ENCODE results near the gene TJP3.

Gene TJP3

DNA sequence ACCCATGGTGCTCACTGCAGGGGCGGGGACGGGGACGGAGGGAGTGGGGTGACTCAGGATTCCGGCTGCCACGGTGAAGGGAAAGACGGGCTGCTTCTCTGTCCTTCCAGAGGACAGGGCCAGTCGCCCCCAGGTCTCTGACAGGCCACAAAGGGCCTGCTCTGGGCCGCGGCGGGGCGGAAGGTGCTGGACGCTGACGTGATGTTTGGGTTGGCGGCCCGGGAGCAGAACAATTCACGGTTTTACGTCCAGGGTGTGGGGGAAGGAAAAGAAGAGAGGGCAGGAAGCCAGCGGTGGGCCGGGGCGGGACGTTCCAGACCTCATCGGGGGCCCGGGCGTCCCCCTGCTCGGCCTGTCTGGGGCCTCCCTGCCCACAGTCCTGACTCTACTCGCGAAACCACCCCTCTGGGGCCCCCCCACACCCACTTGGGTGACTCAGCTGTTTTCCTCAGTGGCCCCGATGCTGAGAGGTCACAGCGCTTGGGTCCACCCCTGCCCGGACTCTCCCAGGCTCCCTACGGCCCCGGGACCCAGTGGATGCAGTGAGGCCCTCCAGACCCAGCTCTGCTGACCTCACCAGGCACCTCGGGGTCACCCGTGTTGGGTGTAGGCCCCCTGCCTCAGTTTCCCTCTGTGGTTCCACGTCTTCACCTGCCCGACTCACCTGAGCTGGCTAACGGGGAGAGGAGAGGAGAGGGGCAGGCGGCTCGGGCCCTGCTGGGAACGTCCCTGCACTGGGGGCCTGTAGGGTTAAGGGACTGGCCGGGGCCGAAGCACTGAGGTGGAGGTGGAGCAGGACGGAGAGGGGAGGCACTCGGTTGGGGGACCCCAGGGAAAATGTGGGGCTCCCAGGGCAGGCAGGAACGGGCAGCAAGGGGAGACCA, 37.1 kb upstream of the TJP3 start:
- no peak for DNase-seq

DNA sequence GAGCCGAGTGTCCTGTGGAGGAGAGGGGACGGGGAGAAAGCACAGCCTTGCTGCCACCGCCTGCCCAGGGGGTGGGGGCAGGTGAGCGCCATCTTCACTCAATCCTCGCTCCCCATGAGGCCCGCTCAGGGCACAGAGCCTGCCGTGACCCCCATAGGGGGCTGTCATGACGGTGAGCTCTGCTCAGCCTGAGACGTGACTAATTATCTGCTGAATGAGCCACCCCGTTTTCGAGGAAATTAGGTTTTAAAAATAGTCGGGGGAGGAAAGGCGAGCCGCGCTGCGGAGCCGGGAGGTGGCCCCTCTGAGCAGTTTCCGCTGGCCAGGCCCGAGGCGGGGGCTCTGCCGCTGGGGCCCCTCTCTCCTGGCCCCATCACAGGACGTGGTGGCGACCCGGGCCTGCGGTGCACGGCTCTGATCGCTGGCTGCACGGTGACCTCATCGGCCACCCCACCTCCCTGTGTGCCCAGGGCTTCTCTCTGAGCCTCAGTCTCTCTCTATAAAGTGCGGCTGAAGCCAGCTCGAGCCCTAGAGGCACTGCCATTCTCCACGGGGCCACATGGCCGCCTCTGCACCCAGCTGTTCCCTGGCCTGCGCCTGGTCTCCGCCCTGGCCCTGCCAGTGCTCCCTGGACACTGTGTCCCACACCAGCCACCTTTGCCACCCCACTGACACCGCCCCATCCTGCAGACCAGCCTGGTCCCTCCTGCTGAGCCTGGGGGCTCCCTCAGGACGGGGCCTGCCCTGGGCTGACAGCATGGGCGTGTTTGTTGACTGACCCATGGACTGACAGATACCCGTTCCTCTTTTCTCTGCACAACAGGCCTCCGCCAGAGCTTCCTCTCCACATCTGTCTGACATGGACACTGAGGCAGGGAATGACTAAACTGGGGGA, 36.3 kb upstream of the TJP3 start:
- no peak for DNase-seq

DNA sequence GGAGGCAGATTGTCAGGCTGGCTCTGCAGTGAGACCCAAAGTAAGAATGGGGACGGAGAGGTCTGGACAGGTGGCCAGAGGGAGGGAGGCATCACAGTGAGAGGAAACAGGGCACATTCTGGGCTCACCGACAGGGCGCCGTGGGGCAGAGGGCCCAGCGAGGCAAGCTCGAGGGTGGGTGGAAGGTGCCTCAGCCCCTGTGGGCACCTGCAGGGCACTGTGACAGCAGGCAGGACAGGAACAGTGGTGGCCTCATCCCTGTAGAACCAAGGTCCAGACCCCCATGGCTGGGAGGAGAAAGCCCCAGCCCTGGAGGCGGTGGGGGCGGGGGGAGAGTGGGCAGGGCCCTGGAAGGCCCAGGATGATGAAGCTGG, 35.6 kb upstream of the TJP3 start:
- no peak for DNase-seq

DNA sequence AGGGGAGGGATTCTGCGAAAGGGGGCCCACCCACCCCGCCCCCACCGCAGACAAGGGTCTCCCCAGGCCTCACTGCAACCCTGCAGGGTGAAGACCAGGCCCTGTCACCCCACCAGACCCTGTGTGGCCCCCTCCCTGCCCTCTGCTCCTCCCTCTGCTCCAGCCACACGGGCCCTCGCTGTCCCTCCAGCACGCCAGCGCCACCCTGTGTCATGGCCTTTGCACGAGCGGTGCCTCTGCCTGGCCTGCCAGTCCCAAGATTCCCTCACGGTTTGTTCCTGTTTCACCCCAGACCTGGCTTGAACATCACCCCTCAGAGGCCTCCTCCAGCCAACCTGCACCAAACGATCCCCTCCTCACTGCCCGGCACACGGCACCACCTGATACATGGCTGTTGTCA, 35.2 kb upstream of the TJP3 start:
- DNase-seq, result no peak

DNA sequence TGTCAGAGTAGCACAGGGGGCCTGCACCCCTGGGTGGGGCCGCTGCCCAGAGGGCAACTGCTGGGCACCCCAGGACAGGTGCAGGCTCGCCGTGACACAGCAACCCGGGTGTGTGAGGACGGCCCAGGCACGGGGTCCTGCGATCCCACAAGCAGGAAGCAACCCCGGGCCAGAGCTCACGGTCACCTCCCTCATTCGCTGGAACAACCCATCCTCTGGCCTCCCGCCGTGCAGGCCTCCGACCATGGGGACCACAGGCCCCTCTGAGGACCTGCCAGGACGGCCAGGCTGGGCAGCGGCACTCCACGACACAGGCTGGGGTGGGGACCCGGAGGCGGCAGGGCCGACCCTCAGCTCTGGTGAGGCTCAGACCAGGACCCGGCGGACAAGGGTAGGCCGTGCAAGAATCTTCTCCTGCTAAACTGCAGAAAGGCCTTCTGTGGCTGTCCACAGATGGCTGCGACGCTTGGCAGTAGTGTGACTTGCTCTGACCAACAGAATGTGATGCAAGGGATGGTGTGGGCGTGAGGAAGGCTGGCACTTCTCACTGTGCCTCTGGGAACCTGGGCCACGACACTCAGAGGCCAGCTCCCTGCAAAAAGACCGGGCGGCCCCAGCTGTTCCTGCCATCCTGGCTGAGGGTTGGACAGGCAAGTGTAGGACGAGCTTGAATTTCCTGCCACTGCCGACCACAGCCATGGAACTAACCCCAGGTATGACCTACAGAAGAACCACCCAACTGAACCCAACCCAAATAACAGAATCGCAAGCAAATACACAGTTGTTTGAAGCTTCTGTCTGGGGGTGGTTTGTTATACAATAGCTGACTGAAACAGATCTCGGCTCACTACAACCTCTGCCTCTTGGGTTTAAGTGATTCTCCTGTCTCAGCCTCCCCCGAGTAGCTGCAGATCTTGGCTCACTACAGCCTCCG, 34.4 kb upstream of the TJP3 start:
- no peak for DNase-seq

DNA sequence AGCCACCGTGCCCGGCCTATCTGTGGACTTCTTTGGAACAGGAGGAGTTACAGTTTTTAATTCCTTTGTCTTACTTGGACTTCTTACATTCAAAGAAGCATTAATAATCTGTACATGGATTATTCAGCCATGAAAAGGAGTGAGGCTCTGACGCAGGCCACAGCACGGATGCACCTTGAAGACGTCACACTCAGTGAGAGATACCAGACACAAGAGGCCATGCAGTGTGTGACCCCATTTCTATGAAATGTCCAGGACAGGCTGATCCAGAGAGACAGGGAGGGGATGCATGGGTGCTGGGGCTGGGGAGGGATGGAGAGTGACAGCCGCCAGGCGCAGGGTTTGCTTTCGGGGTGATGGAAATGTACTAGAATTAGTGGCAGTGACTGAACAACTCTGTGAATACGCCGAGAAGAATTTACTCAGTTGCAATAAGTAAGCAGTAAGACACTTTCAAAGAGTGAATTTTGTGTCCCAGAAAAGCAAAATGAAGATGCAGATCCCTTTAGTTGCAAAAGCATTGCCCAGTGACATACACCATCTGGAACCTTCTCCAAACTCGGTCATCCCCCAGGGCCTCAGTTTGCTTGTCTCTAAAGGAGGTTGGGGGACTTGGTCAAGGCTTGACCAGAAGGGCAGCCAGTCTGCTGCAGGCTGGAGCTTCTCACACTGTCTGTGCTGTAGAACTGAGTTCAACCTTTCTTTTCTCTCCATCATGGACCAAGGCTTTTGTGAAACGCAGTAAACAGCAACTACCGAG, 33.2 kb upstream of the TJP3 start:
- DNase-seq, result no peak

DNA sequence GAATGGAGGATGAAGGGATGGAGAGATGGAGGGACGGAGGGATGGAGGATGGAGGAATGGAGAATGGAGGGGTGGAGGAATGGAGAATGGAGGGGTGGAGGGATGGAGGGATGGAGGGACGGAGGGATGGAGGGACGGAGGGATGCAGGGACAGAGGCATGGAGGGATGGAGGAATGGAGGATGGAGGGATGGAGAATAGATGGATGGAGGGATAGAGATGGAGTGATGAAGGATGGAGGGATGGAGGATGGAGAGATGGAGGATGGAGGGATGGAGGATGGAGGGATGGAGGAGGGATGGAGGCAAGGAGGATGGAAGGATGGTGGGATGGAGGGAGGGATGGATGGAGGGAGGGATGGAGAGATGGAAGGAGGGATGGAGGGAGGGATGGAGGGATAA, 30.0 kb upstream of the TJP3 start:
- no peak for DNase-seq

DNA sequence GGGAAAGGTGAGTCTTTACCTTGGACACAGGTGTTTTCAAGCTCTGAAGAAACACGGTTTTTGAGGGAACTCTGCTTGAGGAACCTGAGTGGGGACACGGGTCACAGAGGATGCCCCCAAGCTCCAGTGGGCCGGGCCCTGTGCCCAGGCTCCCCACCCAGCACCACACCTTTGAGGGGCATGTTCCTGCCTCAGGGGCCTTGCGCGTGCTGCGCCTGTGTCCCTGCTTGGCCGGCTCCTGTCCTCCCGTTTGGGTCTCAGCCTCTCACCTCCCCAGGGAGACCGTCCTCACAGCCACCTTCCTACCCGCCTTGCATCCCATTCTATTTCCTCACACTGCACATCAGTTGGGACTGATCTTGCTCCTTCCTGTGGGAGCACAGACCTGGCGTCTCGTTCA, 29.0 kb upstream of the TJP3 start:
- no peak for DNase-seq

DNA sequence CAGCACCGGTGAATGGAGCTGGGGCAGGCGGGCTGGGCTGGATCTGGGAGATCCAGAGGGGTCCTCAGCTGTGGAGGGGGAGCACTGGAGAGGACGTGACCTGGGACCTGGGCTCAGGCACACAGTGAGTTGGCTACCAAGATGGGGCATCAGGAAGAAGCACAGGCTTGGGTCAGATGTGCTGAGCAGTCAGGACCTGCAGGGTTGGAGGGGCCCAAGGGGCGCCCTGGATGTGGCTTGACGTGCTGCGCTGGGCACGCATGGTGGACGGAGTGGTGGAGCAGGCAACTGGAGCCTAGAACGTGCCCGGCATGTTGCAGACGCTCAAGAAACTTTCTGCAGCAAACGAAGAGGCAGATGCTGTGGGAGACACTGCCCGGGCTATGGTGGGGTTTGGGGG, 28.6 kb upstream of the TJP3 start:
- no peak for DNase-seq

DNA sequence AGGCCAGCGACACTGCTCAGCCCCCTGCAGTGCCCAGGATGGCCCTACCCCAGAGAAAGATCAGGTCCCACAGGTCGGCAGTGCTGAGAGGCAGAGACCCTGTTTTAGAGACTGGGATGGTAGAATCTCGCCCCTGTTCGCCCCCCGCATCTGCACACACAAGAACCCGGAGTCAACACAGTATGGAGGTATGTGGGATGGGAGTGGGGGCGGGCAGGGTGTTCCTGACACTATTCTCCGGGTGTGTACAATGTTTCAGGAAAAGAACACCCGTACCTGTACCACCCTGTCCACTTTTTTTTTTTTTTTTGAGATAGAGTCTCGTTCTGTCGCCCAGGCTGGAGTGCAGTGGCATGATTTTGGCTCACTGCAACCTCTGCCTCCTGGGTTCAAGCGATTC, 27.2 kb upstream of the TJP3 start:
- DNase-seq, result no peak

DNA sequence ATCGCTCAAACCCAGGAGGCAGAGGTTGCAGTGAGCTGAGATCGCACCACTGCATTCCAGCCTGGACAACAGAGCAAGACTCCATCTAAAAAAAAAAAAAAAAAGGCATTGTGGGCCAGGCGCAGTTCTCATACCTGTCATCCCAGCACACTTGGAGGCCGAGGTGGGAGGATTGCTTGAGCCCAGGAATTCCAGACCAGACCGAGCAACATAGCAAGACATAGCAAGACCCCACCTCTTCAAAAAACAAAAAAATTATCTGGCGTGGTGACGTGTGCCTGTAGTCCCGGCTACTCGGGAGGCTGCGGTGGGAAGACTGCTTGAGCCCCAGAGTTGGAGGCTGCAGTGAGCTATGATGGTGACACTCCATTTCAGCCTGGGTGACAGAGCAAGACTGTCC, 25.9 kb upstream of the TJP3 start:
- no peak for DNase-seq

DNA sequence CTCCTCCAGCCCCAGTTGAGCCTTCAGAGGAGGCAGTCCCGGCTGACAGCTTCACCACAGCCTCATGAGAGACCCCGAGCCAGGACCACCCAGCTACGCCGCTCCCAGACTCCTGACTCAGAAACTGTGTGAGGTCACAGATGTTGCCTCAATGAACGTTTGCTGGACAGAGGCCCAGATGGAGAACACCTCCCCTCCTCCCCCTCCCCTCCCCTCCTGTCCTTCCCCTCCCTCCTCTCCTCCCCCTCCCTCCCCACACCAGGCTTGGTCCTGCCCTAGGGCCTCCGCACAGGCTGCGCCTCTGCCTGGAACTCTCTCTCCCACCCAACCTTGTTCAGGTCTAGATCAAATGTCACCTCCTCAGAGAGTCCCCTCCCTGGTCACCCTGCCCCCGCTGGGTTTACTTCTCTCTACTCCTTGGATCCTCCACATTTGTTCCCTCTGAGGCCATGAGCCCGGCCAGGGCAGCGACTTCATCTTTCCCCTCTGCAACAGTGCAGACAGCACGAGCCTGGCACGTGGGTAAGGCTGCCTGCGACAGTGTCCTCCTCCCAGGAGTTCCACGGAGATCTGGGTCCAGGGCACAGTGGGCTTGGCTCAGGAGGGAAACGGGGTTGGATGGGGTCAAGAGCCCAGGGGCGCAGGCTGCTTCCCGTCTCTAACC, 25.3 kb upstream of the TJP3 start:
- no peak for DNase-seq

DNA sequence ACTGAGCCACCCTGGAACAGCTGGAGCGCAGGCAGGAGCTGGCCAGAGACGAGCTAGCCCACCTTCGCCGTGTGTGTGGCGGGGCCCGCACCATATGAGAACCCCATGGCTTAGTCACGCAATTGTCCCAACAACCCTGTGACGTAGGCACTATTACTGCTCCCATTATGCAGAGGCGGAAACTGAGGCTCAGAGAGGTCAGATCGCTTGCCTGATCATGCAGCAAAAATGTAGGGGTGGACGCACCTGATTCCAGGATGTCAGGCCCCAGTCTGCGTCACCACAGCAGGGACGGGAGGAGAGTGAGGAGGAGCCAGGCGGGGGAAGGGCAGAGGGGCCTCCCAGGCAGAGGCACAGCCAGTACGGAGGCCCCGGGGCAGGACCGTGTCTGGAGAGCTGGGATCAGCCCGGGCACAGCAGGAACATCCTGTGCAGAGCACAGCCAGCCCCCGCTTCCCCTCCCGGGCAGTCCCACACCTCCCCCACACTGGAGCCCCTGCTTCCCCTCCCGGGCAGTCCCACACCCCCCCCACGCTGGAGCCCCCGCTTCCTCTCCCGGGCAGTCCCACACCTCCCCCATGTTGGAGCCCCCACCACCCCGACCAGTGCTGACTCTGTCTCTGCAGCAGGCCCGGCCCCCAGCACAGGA, 24.7 kb upstream of the TJP3 start:
- no peak for DNase-seq

DNA sequence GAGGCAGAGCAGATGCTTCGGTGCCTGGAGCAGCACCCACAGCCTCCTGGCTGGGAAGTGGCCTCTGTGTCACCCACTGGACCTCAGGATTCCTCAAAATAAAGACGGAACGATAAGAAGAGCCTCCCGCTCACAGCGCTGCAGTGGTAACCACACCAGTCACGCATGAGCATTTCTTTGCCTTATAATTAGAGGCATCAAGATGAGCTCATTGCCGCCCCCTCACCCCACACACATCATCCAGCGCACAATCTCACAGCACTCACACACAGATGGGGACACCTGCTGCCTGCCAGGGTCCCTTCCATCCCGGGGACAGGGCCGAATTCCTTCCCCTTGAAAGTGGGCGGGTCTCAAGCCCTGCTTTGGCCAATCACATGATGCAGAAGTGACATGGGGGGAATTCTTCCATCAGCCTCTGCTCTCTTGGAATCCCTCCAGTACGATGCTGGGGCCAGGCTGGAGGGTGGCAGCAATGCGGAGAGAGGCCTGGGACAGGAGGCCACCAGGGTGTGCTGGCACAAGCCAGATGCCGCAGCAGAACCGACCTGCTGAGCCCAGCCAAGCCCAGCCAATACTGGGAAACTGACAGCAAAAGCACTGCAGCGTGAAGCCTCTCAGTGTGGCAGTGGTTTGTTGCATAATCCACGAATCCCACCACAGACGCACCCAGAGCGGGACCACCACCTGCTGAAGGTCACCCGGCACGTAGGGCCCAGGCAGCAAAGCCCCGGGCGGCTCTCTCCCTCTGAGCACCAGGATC, 23.9 kb upstream of the TJP3 start:
- DNase-seq, result no peak

DNA sequence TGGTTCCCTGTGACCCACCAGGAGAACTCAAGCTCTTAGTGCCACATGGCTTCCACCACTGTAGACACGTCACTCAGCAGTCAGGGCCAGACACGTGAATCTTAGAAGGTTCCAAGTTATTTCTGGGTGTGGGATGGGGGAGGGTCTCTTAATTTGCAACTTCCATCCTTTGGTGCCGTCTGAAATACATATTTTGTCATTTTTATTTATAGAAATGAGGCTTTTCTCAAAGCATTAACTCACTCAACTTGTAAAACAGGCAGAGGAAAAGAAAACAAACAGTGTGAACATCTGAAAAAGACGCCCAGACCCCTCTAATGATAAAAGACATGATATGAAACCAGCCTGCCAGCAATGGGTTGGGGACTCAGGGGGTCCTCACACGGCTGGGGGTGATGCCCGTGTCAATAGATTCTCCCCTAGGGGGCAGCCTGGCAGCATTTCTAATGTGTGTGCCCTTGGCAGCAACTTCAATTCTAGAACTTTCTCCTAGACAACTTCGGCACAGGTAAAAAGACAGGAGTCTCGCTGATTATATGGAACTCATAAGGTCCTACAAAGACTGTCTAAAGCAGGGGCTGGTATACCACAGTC, 23.3 kb upstream of the TJP3 start:
- DNase-seq, result no peak

DNA sequence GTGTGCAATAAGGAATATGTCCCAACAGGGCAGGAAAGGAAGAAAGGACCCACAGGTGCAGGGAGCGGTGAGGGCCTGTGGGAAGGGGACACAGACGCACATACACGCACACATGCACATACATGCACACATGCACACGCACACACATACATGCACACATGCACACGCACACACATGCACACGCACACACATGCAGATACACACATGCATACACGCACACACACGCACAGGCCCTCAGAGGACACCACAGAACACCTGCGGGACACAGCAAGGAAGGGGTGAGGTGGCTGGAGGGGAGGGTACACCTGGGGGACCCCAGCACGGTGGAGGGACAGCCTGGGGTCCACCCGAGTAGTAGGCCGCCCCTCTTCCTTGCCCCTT, 20.8 kb upstream of the TJP3 start:
- no peak for DNase-seq

DNA sequence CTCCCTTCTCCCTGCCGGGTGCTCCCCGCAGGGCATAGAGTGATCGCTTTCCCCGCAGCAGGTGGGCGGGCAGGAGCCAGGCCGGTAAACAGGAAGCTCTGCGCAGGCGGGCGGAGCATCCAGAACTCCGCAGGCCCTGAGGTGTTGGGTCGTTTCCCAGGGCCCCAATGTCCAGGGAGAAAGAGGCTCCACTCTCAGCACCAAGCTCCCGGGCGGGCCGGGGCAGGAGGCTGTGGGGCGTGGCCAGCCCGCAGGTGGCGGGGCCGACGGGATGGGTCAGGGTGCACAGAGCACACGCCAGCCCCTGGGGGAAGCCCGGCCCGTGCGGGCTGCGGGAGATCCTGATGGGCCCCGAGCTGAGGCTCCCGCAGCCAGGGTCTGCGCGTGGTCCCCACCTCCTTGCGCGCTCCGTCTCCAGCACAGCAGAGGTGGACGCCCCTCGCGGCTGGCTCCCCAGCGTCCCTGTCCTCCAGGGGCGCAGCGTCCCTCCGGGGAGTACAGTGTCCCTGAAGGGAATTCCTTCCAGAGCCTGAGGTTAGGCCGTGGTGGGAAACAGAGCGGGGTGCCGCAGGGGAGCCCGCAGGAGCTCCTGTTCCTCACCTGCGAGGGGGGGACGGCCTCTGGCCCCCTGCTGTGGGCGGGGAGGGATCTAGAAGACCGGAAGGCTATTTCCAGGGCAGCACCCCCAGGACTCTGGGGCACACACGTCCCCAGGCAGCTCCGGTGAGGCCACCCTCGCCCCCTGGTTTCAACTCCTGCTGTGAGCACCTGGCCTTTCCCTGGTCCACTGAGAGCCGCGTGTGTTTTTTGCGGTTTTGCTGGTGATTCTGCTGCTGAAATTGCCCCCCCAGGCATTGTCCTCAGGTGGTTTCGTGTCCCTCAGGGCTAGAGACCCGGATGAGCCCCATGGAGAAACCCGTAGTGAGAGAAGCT, 20.1 kb upstream of the TJP3 start:
- DNase-seq, result peak; percentile 24

DNA sequence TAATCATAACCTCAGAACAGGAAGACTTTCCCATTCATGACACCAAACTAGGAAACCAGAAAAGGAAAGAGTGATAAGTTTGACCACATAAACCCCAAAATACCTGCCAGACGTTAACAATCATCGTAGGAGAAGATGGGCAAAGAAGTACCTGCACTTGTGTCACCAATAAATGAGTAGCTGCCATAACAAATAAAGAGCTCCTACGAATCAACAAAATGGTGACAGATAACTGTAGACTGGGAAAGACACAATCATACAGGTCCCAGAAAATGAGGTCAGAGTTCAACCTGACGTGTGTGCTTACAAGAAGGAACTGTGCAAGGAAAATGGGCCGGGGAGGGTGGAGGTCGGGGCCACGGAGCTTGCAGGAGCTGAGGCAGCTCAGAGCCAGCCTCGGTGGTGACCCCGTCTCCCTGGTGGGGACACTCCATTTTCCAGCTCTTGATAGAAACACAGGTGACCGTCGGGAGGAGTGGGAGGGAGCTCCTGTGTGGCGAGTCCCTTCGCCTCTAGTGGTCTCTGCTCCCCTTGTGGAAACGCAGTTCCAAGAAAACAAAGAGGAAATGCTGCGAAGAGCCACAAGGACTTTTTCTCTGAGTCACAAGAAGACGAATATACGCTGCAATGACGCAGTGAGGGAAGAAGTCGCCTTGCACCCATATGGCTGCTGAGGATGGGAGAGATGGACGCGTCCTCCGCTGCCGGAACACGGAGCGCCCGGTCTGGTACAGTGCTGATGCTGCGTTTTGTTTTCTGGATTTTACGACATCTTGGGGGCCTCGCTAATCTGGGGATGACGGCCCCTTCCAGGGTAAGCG, 17.4 kb upstream of the TJP3 start:
- no peak for DNase-seq

All from central memory CD4-positive, alpha-beta T cell (primary cell).